Smooth muscle cell of bladder (primary cell): ENCODE measurements around the gene ORMDL3. TPM values are rescaled to one million over a fixed set of nuclear protein-coding genes. Genes with fewer than 3 reads are reported as not detected.

Source experiments
- total RNA-seq: library from RNA; depleted of rRNA; stranded (reverse); fragments of >200 nt; gene quantifications from 2 replicates; pipeline ENCODE4 v1.2.3, GENCODE V29; 2014

ORMDL3 gene
- 57.9 and 89.4 TPM in 2 replicates for total RNA-seq

GRCh38 chr17:39927101-39927928, at the start of gene ORMDL3, which contains the start of gene LRRC3C:
TSS of gene ORMDL3 (minus strand) at chr17:39927601. CDS start at chr17:39924203, 3,398 bp downstream.
TSS of gene LRRC3C (plus strand) at chr17:39927732. CDS start at chr17:39941524, 13,792 bp downstream.

GRCh38 chr17:39962642-39963220, 35.3 kb upstream of the ORMDL3 start, which contains the start of gene GSDMA:
TSS of gene GSDMA (plus strand) at chr17:39963004. CDS start at chr17:39965688, 2,684 bp downstream.

Other genes with a start within 250 kb of the ORMDL3 start
- 10.8 and 15.0 TPM in 2 replicates for gene PGAP3, start 239.5 kb downstream of the ORMDL3 start, total RNA-seq
- gene ERBB2, start 227.5 kb downstream of the ORMDL3 start, total RNA-seq, result 27.7 and 34.1 TPM in 2 replicates
- gene MIEN1, start 197.1 kb downstream of the ORMDL3 start, total RNA-seq, result 13.7 and 16.4 TPM in 2 replicates
- gene GRB7, start 189.7 kb downstream of the ORMDL3 start, total RNA-seq, result not detected in 2 replicates
- under 0.01 TPM in 1 of 2 replicates, not detected in the other for gene IKZF3, start 63.3 kb downstream of the ORMDL3 start, total RNA-seq
- not detected in 2 replicates for gene ZPBP2, start 59.4 kb downstream of the ORMDL3 start, total RNA-seq
- 3.0 and 8.9 TPM in 2 replicates for gene GSDMB, start 9.0 kb downstream of the ORMDL3 start, total RNA-seq
- not detected in 2 replicates for gene LRRC3C, start 131 bp upstream of the ORMDL3 start, total RNA-seq
- not detected in 2 replicates for gene GSDMA, start 35.4 kb upstream of the ORMDL3 start, total RNA-seq
- gene PSMD3, start 53.2 kb upstream of the ORMDL3 start, total RNA-seq, result 76.9 and 83.2 TPM in 2 replicates
- gene CSF3, start 87.8 kb upstream of the ORMDL3 start, total RNA-seq, result 0.37 and 0.71 TPM in 2 replicates
- 21.5 and 25.7 TPM in 2 replicates for gene MED24, start 126.8 kb upstream of the ORMDL3 start, total RNA-seq
- gene THRA, start 135.4 kb upstream of the ORMDL3 start, total RNA-seq, result 18.9 and 27.4 TPM in 2 replicates
- 0.85 and 1.3 TPM in 2 replicates for gene NR1D1, start 173.0 kb upstream of the ORMDL3 start, total RNA-seq
- 30.2 and 38.6 TPM in 2 replicates for gene MSL1, start 194.4 kb upstream of the ORMDL3 start, total RNA-seq
- gene CASC3, start 212.9 kb upstream of the ORMDL3 start, total RNA-seq, result 19.1 and 20.8 TPM in 2 replicates
- 1.00 and 1.8 TPM in 2 replicates for gene RAPGEFL1, start 249.9 kb upstream of the ORMDL3 start, total RNA-seq